ENCODE results near the gene POLR3H.

DNA sequence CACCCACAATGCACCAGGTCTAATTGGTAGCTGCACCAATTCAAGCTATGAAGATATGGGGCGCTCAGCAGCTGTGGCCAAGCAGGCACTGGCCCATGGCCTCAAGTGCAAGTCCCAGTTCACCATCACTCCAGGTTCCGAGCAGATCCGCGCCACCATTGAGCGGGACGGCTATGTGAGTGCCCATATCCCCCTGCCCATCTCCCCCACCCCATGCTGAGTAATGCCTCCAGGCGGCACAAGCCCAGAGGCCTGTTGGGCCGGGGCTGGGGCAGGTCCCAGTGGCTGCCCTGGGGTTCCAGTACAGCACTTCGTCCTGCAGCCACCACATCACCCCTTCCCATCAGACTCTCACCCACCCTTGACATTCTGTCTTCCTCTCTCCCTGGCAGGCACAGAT lies 21.5 kb downstream of the POLR3H start:
- TF ChIP-seq POLR2A (IDR thresholded peaks at IDR 0.05; ENCODE audit: low read length), result no peak
- no peak for TF ChIP-seq GATA1 (IDR thresholded peaks at IDR 0.05; ENCODE audit: low read depth, low read length)

All from erythroblast (primary cell).